Esophagus muscularis mucosa (tissue), 4 donors: ENCODE data around the gene TNFRSF14. TPM values are rescaled to one million over a fixed set of nuclear protein-coding genes. Genes with fewer than 3 reads are reported as not detected.

ENCODE experiments used
- DNase-seq: peaks from one replicate; pipeline ENCODE4 v3.0.0-alpha.2; 2017; ENCODE audit errors: extremely low spot score
- H3K27ac ChIP-seq, 4 donors: fragments of 200-600 bp; sonication (generic); replicated peaks in 1 of 4; 1 replicate in 3 of 4; 2 replicates in 1 of 4; pipeline ENCODE4 v1.5.1; 2016 to 2019; ENCODE audit warnings: mild to moderate bottlenecking in 1 of 4
- H3K27me3 ChIP-seq, 4 donors: fragments of 200-600 bp; sonication (generic); one replicate each; pipeline versions ENCODE4 v1.5.1 to v1.6.0; 2016 to 2019
- H3K36me3 ChIP-seq, 4 donors: fragments of 200-600 bp; sonication (generic); one replicate each; pipeline ENCODE4 v1.5.1; 2016 to 2019
- H3K4me1 ChIP-seq, 4 donors: fragments of 200-600 bp; sonication (generic); one replicate each; pipeline ENCODE4 v1.5.1; 2016 to 2019
- H3K4me3 ChIP-seq, 4 donors: fragments of 200-600 bp; sonication (generic); 1 replicate in 2 of 4; 2 replicates in 2 of 4; pipeline ENCODE4 v1.5.1; 2016 to 2019; ENCODE audit warnings: mild to moderate bottlenecking in 4 of 4, moderate library complexity in 1 of 4
- H3K9me3 ChIP-seq, 4 donors: fragments of 200-600 bp; sonication (generic); 1 replicate in 3 of 4; 2 replicates in 1 of 4; pipeline ENCODE4 v1.5.1; 2016 to 2019
- CTCF ChIP-seq, 3 experiments: fragments of 200-600 bp in 2 of 3; fragments of 450-650 bp in 1 of 3; sonication (generic) in 2 of 3; IDR thresholded peaks; one replicate each; pipeline ENCODE4 v1.5.1; 2017 to 2019; ENCODE audit warnings: antibody characterized with exemption in 3 of 3, mild to moderate bottlenecking in 2 of 3, moderate library complexity in 1 of 3
- EP300 ChIP-seq: sonication (generic); formaldehyde crosslinking; IDR thresholded peaks from one replicate; pipeline ENCODE4 v1.6.1; 2017; ENCODE audit warnings: antibody characterized with exemption
- POLR2A ChIP-seq: fragments of 450-650 bp; IDR thresholded peaks from one replicate; pipeline ENCODE4 v1.6.1; 2017; ENCODE audit warnings: antibody characterized with exemption, moderate library complexity, mild to moderate bottlenecking, low read depth
- POLR2AphosphoS5 ChIP-seq, 2 donors: sonication (generic); formaldehyde crosslinking; IDR thresholded peaks; one replicate each; pipeline ENCODE4 v1.6.1; 2017; ENCODE audit warnings: antibody characterized with exemption in 2 of 2
- WGBS: methylation state at CpG from one replicate; pipeline ENCODE4 v1.1.5; 2018; 5-methylcytosine and 5-hydroxymethylcytosine counted together
- intact Hi-C: fragments of 100-400 bp; cut with DNase I; formaldehyde crosslinking; loops from one replicate; pipeline ENCODE4 v1.15.1; 2023
- total RNA-seq, 4 donors: library from RNA; depleted of rRNA; stranded (reverse); fragments of >200 nt; gene quantifications; one replicate each; pipeline versions ENCODE4 v1.1.0 to v1.2.1, GENCODE V29; 2016

The TNFRSF14 gene
- total RNA-seq, 4 donors from 2014 or later: 26.2 to 49.2 (median 42.5) TPM

- no peak for DNase-seq
- Histone ChIP-seq H3K4me3 (no peak overlapping the region), H3K9me3 (no peaks in the 10 kb centered on the region), H3K27ac (no peak overlapping the region), H3K27me3 (peaks cover 0 to 24% (median 11%) of the 10 kb centered on the region in 4 donors), H3K4me1 (peaks cover 3 to 30% (median 25%) of the 10 kb centered on the region in 4 donors), H3K36me3 (peaks cover 57 to 69% (median 65%) of the 10 kb centered on the region in 4 donors)
- intact Hi-C loops: no loop called here
- TF ChIP-seq POLR2AphosphoS5 (IDR thresholded peaks at IDR 0.05): no peak
- TF ChIP-seq CTCF (IDR thresholded peaks at IDR 0.05): no peak
- no peak for TF ChIP-seq EP300
- no peak for TF ChIP-seq POLR2A
- 85% methylated on average over 17 of the region's 29 CpGs for WGBS
Observed at GRCh38 chr1:2508751-2509150, 47.4 kb upstream of the TNFRSF14 start.

GRCh38 chr1:2509589-2509988 lies 46.6 kb upstream of the TNFRSF14 start:
- no peak for DNase-seq
- TF ChIP-seq POLR2AphosphoS5 (IDR thresholded peaks at IDR 0.05) (no peak), CTCF (IDR thresholded peaks at IDR 0.05) (no peak)
- peaks cover 0 to 15% (median 3%) of the 10 kb centered on the region in 4 donors for H3K27me3 ChIP-seq
- no peak overlapping the region for H3K27ac ChIP-seq
- no peaks in the 10 kb centered on the region for H3K9me3 ChIP-seq
- peaks cover 65 to 77% (median 73%) of the 10 kb centered on the region in 4 donors for H3K36me3 ChIP-seq
- WGBS: 86% methylated on average over 9 of the region's 11 CpGs
- H3K4me1 ChIP-seq: peaks cover 3 to 21% (median 16%) of the 10 kb centered on the region in 4 donors
- no peak overlapping the region for H3K4me3 ChIP-seq
- intact Hi-C loops: no loop called here

DNA sequence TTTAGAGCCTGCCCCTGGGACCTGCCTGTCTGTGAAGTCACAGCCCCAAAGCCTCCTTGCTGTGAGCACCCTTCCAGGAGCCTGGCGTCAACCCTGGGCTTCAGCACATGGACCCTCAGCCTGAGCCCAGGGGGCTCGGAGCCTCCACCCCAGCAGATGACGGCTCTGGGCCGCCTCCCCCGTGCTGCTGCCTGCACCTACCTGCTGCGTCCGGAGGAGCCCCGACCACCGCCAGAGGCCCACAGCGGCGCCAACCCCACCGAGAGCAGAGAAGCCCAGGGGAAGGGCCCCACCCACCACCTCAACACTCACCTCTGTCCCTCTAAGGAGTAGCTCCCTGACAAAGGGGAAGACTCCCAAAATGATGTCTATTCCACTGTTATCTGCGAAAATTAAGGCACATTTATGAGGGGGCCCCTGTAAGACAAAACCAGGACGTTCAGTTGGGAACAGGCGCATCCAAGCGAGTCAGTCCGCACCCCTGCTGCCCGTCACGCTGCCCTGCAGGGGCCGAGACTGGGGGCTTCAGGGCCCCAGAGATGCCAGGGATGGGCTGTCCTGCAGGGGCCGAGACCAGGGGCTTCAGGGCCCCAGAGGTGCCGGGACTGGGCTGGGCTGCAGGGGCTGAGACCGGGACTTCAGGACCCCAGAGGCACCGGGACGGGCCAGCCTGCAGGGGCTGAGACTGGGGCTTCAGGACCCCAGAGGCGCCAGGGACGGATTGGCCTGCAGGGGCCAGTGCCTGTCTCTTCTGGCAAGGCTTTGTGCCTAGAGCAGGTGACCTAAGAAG lies 45.6 kb upstream of the TNFRSF14 start:
- 90% methylated on average over 19 of the region's 27 CpGs for WGBS
- H3K9me3 ChIP-seq: no peaks in the 10 kb centered on the region
- peaks cover 72 to 87% (median 83%) of the 10 kb centered on the region in 4 donors for H3K36me3 ChIP-seq
- intact Hi-C loops: no loop called here
- H3K4me1 ChIP-seq: peaks cover 0 to 13% (median 11%) of the 10 kb centered on the region in 4 donors
- DNase-seq: no peak
- H3K27me3 ChIP-seq: peaks cover 0 to 7% (median 0%) of the 10 kb centered on the region in 4 donors
- H3K4me3 ChIP-seq: no peak overlapping the region
- no peak for TF ChIP-seq EP300
- TF ChIP-seq POLR2A: no peak
- no peak for TF ChIP-seq CTCF (IDR thresholded peaks at IDR 0.05)
- TF ChIP-seq POLR2AphosphoS5 (IDR thresholded peaks at IDR 0.05): no peak
- no peak overlapping the region for H3K27ac ChIP-seq

- 92% methylated on average over 7 of the region's 31 CpGs for WGBS
- no peak overlapping the region for H3K27ac ChIP-seq
Observed at GRCh38 chr1:2512862-2513421, 43.2 kb upstream of the TNFRSF14 start.

More at GRCh38 chr1:2512862-2513421, 43.2 kb upstream of the TNFRSF14 start:
- H3K4me3 ChIP-seq: no peak overlapping the region
- H3K36me3 ChIP-seq: peaks cover 95 to 100% (median 100%) of the 10 kb centered on the region in 4 donors
- H3K9me3 ChIP-seq: no peaks in the 10 kb centered on the region
- H3K4me1 ChIP-seq: no peaks in the 10 kb centered on the region
- H3K27me3 ChIP-seq: no peaks in the 10 kb centered on the region
- DNase-seq: no peak
- intact Hi-C loops: no loop called here
- TF ChIP-seq POLR2AphosphoS5 (IDR thresholded peaks at IDR 0.05) (no peak), CTCF (IDR thresholded peaks at IDR 0.05) (no peak), EP300 (no peak)
